ENCODE data around the gene MEX3D.

Gene MEX3D

GRCh38 chr19:1598777-1599459, 30.8 kb upstream of the MEX3D start:
- in situ Hi-C loops (cut with MboI; ENCODE audit: low sequenced_read_pairs), result no loop called here

GRCh38 chr19:1593501-1593772, 25.3 kb upstream of the MEX3D start:
- in situ Hi-C loops (cut with MboI; ENCODE audit: low sequenced_read_pairs), result no loop called here

GRCh38 chr19:1592755-1593500, 24.8 kb upstream of the MEX3D start, which contains the start of gene MBD3:
TSS of gene MBD3 (minus strand) at chr19:1592865. CDS start at chr19:1592631, 234 bp downstream.
- in situ Hi-C loops (cut with MboI; ENCODE audit: low sequenced_read_pairs), result no loop called here

DNA sequence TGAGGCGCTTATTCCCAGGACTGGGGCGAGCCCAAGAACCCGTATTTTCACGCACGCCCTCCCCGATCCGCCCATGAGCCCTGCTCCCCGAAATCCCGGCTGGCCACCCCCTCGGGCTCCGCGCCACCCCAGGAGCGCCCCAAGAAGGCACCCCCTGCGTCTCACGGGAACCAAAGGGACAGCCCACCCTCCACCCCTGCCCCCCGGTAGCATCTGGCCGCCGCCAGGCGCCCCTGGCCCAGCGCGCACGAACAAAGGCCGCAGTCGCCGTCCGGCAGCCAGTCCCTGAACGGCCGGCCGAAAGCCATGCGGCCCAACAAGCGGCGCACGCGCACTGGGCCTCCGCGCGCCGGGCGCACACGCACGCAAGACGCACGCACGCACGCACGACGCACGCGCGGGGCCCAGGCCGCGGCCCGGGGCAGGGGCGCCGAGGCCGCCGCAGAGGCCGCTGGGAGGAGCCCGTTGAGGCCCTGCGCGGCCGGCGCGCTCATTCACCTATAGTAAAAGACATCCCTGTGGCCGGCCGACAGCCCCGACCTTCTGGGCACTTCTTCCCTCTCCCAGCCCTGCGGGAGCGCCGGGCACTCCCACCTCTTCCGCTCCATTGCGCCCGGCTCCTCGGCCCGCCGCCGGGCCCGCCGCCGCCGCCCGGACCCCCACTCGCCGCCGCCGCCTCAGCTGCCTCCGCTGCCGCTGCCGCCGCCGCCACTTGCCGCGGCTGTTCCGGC, 24.1 kb upstream of the MEX3D start:
- in situ Hi-C loops (cut with MboI; ENCODE audit: low sequenced_read_pairs), result no loop called here

DNA sequence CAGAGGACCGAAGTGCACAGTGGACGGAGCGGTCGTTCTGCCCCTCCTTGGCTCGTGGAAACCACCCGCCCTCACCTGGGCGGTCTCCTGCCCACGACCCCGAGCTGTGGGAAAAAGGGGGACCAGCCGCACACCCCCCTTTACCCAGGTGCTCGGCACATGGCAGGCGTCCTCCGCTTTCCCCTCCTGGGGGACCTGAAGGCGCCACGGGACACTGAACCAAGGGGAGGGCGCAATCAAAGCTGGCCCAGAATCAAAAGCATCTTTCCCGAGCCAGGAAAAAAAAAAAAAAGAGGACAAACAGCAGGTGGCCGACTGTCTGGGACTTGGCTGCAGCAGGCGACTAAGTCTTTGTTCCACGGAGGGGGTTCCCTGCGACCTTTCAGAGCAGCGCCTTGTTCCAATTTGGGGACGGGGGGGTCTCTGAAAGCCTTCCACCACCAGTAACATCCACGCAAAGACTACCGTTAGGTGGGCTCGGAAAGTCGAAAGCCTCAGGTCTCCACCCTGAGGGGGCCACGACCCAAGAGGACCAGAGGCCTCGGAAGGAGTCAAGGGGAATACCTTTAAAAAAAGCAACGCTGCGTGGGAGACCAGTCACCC, 23.4 kb upstream of the MEX3D start:
- in situ Hi-C loops (cut with MboI; ENCODE audit: low sequenced_read_pairs), result no loop called here

GRCh38 chr19:1590641-1591397, 22.7 kb upstream of the MEX3D start:
- in situ Hi-C loops (cut with MboI; ENCODE audit: low sequenced_read_pairs), result no loop called here

- in situ Hi-C loops (cut with MboI; ENCODE audit: low sequenced_read_pairs), result no loop called here
Observed at GRCh38 chr19:1587872-1588271, 19.7 kb upstream of the MEX3D start.

- in situ Hi-C loops (cut with MboI; ENCODE audit: low sequenced_read_pairs), result no loop called here
Observed at GRCh38 chr19:1585243-1585580, 17.1 kb upstream of the MEX3D start.

- in situ Hi-C loops (cut with MboI; ENCODE audit: low sequenced_read_pairs), result no loop called here
Observed at GRCh38 chr19:1584500-1585242, 16.5 kb upstream of the MEX3D start.

GRCh38 chr19:1582201-1582600, 14.1 kb upstream of the MEX3D start:
- in situ Hi-C loops (cut with MboI; ENCODE audit: low sequenced_read_pairs), result no loop called here

- in situ Hi-C loops (cut with MboI; ENCODE audit: low sequenced_read_pairs), result no loop called here
Observed at GRCh38 chr19:1580957-1581356, 12.8 kb upstream of the MEX3D start.

DNA sequence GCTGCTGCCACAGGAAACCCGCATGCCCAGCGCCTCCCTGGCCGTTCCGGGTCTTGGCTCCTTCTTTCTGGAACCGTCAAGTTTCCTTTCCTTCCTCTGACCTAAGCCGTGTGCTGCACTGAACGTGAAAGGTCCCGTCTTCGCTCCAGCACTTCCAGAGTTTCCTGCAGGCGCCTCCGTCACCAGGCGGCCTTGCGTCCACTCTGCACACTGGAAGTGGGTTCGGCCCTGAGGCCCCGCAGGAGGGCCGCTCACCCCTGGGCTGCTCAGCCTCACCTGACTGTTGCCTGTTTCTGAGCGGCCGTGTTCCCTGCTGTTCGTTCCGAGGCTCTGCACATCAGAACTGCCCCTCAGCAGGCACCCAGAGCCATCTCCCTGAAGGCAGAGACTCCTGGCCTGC, 12.3 kb upstream of the MEX3D start:
- in situ Hi-C loops (cut with MboI; ENCODE audit: low sequenced_read_pairs), result no loop called here

- in situ Hi-C loops (cut with MboI; ENCODE audit: low sequenced_read_pairs), result no loop called here
Observed at GRCh38 chr19:1579222-1579621, 11.1 kb upstream of the MEX3D start.

- in situ Hi-C loops (cut with MboI; ENCODE audit: low sequenced_read_pairs), result no loop called here
Observed at GRCh38 chr19:1577929-1578618, 9.9 kb upstream of the MEX3D start.

GRCh38 chr19:1577090-1577928, 9.2 kb upstream of the MEX3D start:
- in situ Hi-C loops (cut with MboI; ENCODE audit: low sequenced_read_pairs), result no loop called here

GRCh38 chr19:1576242-1577089, 8.3 kb upstream of the MEX3D start:
- in situ Hi-C loops (cut with MboI; ENCODE audit: low sequenced_read_pairs), result no loop called here

DNA sequence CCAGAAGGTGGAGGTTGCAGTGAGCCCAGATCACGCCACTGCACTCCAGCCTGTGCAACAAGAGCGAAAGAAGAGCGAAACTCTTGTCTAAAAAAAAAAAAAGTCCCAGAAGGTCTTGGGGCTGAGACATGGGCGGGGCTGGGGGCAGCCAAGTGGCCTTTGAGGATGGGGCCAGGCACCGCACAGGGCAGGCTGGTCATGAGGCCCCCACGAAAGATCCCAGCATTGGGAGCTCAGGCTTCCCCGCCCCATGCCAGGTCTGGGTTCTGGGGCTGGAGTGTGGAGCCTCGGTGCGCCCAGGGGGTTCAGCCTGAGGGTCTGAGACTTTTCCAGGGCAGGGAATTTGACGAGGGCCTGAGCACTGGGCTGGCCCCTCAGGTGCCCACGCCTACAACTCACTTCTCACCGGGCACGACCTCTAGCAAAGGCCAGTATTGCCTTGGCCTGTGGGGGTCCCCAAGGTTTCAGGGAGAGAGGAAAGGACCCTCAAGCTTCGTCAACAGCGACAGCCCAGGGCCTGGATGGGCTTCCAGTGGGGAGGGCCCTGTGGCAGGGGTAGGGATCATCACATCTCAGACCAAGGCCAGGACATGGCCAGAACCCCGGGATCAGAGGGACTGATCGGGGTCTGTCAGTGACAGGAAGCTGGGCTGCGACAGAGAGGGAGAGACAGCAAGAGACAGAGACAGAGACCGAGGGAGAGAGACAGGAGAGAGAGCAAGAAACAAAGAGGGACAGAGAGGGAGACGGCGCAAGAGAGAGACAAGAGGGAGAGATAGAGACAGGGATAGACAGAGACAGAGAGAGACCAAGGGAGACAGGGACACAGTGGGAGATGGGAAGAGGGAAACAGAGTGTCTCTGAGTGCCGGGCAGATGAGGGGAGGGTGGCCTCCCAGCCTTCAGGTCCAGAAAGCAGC, 7.5 kb upstream of the MEX3D start:
- in situ Hi-C loops (cut with MboI; ENCODE audit: low sequenced_read_pairs), result no loop called here

Measured in hTERT RPE-1 (cell line).